ENCODE results near the gene ARHGEF3. TPM values are rescaled to one million over a fixed set of nuclear protein-coding genes. Genes with fewer than 3 reads are reported as not detected.

The ARHGEF3 gene
- total RNA-seq, 1 donor from 2014 or later, result 27.0 TPM

DNA sequence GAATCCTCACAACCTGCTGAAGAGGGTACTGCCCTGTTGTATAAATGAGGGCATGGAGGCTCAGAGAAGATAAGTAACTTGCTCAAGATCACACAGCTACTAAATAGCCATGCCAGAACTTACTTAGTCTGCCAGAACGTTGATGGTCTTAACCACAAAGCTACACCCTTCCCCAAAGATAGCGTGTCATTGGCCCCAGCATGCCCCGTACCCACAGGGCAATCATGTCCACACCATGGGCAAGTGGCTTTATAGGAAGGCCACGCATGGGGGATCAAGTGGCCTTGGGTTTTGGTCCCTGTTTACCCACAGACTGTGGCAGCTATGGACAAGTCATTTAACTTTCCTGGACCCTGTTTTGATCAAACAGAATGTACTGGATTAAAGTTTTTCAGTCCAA lies 15.9 kb upstream of the ARHGEF3 start:
- Mint-ChIP-seq H3K36me3 (ENCODE audit: low read depth) (no peaks in the 10 kb centered on the region), H3K27ac (no peak overlapping the region), H3K27me3 (peaks cover 4% of the 10 kb centered on the region), H3K4me3 (no peak overlapping the region), H3K9me3 (no peaks in the 10 kb centered on the region), H3K4me1 (peaks cover 4% of the 10 kb centered on the region)
- CTCF ChIA-PET, result interaction anchor here (0.9 to 1.4 kb wide), 3 partner anchors 170 to 179 kb away, joined by 3 to 4 read pairs (median 3); no protein-coding TSS in a partner anchor
- DNase-seq, result no peak
- POLR2A ChIA-PET, result no interaction called here
- no peak for ATAC-seq (ENCODE audit: low read depth)
- TF ChIP-seq, protein P1, sequence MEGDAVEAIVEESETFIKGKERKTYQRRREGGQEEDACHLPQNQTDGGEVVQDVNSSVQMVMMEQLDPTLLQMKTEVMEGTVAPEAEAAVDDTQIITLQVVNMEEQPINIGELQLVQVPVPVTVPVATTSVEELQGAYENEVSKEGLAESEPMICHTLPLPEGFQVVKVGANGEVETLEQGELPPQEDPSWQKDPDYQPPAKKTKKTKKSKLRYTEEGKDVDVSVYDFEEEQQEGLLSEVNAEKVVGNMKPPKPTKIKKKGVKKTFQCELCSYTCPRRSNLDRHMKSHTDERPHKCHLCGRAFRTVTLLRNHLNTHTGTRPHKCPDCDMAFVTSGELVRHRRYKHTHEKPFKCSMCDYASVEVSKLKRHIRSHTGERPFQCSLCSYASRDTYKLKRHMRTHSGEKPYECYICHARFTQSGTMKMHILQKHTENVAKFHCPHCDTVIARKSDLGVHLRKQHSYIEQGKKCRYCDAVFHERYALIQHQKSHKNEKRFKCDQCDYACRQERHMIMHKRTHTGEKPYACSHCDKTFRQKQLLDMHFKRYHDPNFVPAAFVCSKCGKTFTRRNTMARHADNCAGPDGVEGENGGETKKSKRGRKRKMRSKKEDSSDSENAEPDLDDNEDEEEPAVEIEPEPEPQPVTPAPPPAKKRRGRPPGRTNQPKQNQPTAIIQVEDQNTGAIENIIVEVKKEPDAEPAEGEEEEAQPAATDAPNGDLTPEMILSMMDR (IDR thresholded peaks at IDR 0.05), result no peak
- intact Hi-C loops (cut with micrococcal nuclease), result no loop called here

DNA sequence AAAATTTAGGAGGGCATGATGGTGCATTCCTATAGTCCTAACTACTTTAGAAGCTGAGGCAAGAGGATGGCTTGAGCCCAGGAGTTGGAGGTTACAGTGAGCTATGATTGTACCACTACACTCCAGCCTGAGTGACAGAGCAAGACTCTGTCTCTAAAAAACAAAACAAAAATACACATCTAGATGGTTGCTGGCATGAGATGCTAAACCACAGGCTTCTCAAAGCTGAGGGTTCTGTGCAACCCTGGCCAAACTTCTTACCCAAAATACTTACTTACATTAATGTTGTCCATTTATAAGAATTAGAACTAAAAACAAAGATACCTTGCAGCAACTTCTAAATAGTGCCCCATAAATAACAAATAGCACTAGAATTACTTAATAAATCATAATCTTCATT lies 14.3 kb upstream of the ARHGEF3 start:
- TF ChIP-seq, protein P1 (IDR thresholded peaks at IDR 0.05), result no peak
- Mint-ChIP-seq H3K4me1 (peaks cover 4% of the 10 kb centered on the region), H3K36me3 (ENCODE audit: low read depth) (no peaks in the 10 kb centered on the region), H3K27me3 (peaks cover 4% of the 10 kb centered on the region), H3K9me3 (no peaks in the 10 kb centered on the region), H3K27ac (no peak overlapping the region), H3K4me3 (no peak overlapping the region)
- DNase-seq (no peak), ATAC-seq (ENCODE audit: low read depth) (no peak)
- ChIA-PET CTCF (no interaction called here), POLR2A (no interaction called here)
- intact Hi-C loops (cut with micrococcal nuclease), result no loop called here

DNA sequence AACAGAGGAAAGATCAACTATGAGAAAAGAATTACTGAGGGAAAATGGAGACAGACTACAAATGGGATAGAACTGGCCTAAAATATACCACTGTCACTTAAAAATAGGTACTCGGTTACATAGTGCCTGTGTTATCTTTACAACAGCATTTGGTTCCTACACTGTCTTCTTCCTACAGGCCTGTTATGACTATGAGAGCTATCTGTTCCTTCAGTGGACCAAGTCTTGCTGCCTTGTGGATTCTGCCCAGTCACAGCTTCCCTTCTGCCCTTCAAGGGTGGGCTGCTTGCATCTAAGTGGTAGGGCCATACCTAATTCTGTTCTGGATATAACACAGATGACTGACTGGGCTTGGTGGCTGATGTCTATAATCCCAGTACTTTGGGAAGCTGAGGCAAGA lies 13.8 kb upstream of the ARHGEF3 start:
- DNase-seq (no peak), ATAC-seq (ENCODE audit: low read depth) (no peak)
- CTCF ChIA-PET, result no interaction called here
- POLR2A ChIA-PET, result no interaction called here
- TF ChIP-seq, protein P1 (IDR thresholded peaks at IDR 0.05), result no peak
- H3K27me3 Mint-ChIP-seq, result peaks cover 4% of the 10 kb centered on the region
- H3K9me3 Mint-ChIP-seq, result no peaks in the 10 kb centered on the region
- H3K27ac Mint-ChIP-seq, result no peak overlapping the region
- H3K4me3 Mint-ChIP-seq, result no peak overlapping the region
- peaks cover 4% of the 10 kb centered on the region for H3K4me1 Mint-ChIP-seq
- no peaks in the 10 kb centered on the region for H3K36me3 Mint-ChIP-seq (ENCODE audit: low read depth)
- intact Hi-C loops (cut with micrococcal nuclease), result no loop called here

DNA sequence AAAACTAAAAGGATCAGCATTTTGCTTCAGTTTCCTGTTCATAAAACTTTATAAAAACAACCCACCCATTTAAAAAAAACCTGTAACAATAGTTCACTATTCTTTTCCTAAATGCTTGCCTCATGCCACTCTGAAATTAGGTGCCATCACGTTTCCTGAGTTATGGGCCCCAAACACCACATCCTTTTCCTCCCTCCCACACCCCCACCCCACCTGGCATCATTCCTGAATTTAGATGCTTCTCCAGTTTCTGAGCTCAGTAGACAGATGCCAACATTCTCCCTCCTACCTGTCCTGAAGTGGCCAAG lies 11.9 kb upstream of the ARHGEF3 start:
- H3K27ac Mint-ChIP-seq, result no peak overlapping the region
- no peak for ATAC-seq (ENCODE audit: low read depth)
- peaks cover 4% of the 10 kb centered on the region for H3K4me1 Mint-ChIP-seq
- H3K9me3 Mint-ChIP-seq, result no peaks in the 10 kb centered on the region
- TF ChIP-seq, protein P1 (IDR thresholded peaks at IDR 0.05), result no peak
- ChIA-PET CTCF (no interaction called here), POLR2A (no interaction called here)
- H3K36me3 Mint-ChIP-seq (ENCODE audit: low read depth), result no peaks in the 10 kb centered on the region
- H3K4me3 Mint-ChIP-seq, result no peak overlapping the region
- intact Hi-C loops (cut with micrococcal nuclease), result no loop called here
- no peaks in the 10 kb centered on the region for H3K27me3 Mint-ChIP-seq
- no peak for DNase-seq

DNA sequence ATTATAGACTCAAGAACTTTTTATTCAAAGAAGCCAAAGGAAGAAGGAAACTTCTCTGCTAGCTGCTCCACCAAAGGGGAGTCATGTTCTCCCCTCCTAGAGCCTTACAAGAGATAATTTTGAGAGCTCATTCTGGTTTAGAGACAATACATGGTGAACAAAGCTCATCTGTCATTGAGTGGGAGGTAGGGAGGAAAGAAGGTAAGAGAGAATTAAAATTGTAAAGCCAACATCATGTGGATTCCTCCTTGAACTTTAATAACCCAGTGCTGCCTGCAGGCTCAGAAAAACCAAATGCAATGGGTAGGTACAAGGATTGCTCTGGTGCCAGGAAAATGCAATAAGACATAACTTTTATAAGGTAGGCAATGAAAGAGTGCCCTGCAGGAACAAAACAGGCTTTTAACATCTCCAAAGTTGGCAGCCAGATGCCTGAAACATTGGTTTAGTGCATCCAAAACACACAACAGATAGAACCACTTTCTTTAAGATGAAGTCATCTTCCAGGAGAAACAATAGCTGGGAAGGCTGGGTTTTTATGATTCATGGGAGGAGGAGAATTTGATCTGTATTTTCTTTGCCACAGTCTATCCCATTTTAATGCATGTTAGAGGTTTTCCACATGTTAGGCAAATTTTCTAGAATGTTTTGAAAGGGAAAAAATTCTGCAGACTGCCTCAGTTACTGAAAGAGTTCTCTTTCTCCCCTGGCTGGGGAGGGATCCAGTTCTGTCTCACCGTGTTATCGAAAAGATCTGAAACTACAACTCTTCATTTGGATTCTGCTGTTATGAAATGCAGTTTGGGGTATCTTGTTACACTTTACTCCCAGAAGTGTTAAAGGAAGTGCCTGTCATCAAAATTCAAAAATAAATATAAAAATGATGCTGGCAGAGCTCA lies 11.3 kb upstream of the ARHGEF3 start:
- intact Hi-C loops (cut with micrococcal nuclease), result no loop called here
- ATAC-seq (ENCODE audit: low read depth) (no peak), DNase-seq (no peak)
- Mint-ChIP-seq H3K4me1 (peaks cover 4% of the 10 kb centered on the region), H3K4me3 (no peak overlapping the region), H3K27ac (no peak overlapping the region), H3K27me3 (no peaks in the 10 kb centered on the region), H3K9me3 (no peaks in the 10 kb centered on the region), H3K36me3 (ENCODE audit: low read depth) (no peaks in the 10 kb centered on the region)
- TF ChIP-seq, protein P1 (IDR thresholded peaks at IDR 0.05), result no peak
- ChIA-PET POLR2A (no interaction called here), CTCF (no interaction called here)

All from activated B cell treated with CpG ODN at 0.5 μM for 24 hours (primary cell).